Measurements from ENCODE around the gene EWSR1.

The EWSR1 gene

DNA sequence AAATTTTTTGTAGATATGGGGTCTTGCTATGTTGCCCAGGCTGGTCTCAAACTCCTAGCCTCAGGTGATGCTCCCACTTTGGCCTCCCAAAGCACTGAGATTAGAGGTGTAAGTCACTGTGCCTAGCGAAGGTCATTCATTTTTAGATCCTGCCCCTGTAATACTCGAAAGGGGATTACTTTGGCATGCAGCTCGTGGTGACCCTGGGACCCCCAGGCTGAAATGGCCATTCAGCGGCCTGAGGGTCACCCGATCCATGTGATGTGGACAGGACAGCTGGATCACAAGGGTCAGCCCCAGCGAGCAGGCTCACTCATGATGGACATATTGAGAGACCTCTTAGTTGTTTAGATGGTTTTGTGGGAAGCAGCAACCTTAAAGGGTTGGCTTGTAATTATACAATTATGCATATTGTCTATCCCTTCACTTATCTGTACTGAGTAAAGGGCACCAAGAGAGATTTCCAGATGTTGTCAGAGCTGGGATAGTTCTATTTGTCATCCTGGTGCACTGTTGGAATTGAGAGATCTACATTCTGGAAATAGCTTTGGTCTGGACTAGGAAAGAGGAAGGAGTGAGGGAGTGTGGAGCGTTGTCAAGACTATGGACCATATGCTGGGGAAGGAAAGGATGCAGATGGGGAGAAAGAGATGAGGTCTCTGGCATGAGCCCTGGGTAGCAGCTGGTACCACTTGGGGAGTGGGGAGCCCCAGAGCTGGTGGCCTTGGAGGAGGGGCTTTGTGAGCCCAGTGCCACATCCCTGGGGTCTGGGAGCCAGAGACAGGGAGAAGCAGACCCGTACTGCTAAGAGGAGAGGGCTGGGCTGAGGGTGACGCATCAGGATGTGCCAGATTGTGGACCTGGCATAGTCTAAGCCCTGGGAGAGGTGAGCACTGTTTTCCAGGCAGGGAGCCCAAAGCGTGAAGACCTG is 15.8 kb upstream of the EWSR1 start:
- DNase-seq: no peak

GRCh38 chr22:29253561-29254285 is 14.3 kb upstream of the EWSR1 start:
- DNase-seq: no peak

DNA sequence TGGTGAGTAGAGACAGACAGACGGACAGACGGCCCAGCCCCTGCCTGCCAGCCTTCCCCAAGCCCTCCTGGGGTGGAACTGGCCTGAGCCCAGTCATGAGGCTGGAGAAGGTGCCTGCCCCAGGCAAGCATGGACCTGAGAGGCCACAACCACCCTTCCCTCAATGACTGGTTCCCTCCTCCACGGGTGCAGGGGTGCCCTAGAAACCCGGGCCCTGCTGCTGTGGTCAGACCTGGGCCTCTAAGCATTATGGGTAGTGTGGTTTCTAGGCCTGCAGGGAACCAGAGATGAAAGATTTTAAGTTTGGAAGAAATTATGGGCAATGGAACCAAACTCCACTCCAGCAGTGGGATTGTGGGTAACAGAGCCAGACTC is 13.8 kb upstream of the EWSR1 start:
- no peak for DNase-seq

GRCh38 chr22:29255064-29255621 is 12.9 kb upstream of the EWSR1 start:
- DNase-seq: no peak

DNA sequence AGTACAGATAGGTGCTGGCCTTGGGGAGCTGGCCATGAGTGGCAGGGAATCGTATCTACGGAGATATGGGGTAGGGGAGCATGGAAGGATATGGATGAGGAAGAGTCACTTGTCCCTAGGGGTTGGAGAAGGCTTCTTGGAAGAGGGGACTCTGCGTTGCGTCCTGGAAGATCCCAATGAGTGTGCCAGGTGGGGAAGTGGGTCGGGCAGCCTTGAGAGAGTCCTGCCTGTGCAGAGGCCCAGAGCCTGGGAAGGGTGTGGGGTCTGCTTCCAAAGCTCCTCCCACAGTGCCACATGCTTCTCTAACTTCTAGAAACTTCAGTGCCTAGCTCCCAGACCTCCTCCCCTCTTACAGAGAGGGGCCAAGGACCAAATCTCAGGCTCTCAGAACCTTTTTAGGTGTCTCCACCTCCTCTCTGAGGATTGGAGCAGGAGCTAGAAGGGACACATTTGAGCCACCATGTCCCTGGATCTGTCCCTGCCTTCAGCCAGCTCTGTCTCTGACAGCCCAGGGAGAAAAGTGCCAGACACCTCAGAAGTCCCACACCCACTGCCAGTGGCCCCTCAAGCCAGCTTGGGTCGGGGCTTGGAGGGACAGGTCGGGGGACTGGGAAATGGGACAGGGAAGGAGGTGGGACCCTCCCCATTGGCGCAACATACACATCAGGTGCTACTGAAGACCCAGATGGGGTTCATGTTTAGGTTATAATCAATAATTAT is 11.3 kb upstream of the EWSR1 start:
- DNase-seq: no peak

GRCh38 chr22:29257751-29258181 is 10.3 kb upstream of the EWSR1 start:
- DNase-seq: no peak

- DNase-seq: no peak
Measured at GRCh38 chr22:29258407-29259252, 9.4 kb upstream of the EWSR1 start.

- DNase-seq: no peak
Measured at GRCh38 chr22:29259253-29259899, 8.7 kb upstream of the EWSR1 start.

- DNase-seq: no peak
Measured at GRCh38 chr22:29260031-29260560, 8.0 kb upstream of the EWSR1 start.

- DNase-seq: no peak
Measured at GRCh38 chr22:29260601-29261315, 7.3 kb upstream of the EWSR1 start.

GRCh38 chr22:29263791-29264276 is 4.2 kb upstream of the EWSR1 start:
- no peak for DNase-seq

DNA sequence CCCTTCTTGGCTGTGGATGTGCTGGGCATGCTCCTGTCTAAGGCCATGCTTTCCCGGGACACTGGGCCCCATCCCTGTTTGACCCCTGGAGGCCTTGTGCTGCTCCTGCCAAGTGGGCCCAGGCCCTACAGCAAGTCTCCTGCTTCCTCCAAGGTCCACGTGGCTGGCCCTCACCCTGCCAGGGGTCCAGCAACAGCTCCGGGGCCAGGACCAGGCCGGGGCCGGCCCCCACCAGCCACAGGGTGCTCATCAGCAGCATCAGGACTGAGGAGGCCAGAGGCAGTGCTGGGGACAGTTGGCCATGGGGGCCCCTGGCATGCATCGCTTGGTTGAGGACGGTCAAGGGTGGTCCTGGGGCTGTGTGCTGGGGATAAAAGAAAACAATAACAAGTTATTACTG is 2.8 kb upstream of the EWSR1 start:
- no peak for DNase-seq

DNA sequence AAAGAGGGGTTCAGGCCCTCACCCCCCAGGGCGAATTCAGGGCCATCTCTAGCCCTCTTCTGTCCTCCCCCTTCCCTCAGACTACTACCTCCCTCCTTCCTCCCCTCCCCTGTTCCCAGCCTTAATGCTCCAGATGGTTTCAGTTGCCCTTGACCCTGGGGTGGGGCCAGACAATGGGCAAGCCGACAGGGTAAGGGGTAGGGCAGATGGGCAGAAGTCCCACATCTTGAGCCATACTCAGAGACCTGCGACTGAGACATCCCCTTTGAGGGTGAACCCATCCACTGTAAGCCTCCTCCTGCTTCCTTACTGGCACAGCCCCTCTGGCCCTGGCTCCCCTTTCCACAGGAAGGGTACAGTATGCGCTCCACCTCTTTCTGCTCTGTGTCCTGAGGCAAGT is 2.1 kb upstream of the EWSR1 start:
- DNase-seq: no peak

GRCh38 chr22:29266564-29267461 is 1.3 kb upstream of the EWSR1 start:
- DNase-seq: peak; percentile 15

DNA sequence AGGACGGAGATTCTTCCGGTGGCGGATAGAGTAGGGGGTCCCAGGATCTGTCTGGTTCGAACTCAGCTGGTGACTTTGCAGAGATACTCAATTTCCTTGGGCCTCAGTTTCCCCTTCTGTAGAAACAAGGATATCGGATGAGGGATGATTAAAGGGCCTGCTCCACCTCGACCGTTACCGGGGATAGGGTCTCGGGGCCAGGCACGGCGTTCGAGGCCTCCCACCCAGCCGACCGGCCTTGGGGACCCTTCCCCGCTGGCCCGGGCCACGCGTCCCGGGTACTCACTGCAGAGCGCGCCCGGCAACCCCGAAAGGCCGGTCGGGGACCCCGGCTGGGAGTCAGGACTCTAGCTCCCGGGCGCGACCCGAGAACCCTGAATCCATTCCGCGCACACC is 608 bp upstream of the EWSR1 start:
- DNase-seq: no peak

DNA sequence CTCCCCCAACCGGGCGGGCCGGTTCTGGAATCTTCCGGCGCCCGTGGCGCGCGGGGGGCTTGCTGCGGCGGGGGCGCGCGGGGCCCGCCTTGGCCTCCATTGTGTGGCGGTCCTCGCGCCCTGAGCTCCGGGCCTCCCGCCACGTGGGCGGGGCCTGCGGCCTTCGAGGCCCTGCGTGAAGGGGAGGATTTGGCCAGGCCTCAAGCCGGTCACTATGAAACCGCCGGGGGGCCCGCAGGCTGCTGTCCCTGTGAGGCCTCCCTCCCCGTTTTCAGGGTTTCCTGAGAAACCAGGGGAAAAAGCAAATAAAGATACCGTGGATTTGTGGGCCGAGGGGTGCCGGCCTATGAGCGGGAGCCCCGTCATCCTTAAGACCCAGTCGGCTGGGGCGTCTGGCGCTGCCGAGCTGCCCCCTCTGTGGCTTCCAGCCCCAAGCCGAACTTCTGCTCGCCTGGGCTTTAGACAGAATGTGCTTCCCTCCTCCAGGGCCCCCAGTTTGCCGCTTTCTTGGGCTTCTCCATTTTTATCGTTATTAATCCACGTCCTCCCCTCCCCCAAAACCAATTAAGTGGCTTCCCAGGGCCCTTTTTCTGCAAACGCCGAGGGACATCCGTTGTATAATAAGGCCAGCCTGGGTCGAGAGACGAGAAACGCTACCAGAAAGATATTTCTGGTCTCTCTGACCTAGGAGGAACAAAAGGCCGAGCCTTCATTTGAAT is 602 bp downstream of the EWSR1 start:
- DNase-seq: peak; percentile 72

GRCh38 chr22:29269230-29269604 is 1.1 kb downstream of the EWSR1 start:
- DNase-seq: peak; percentile 23

DNA sequence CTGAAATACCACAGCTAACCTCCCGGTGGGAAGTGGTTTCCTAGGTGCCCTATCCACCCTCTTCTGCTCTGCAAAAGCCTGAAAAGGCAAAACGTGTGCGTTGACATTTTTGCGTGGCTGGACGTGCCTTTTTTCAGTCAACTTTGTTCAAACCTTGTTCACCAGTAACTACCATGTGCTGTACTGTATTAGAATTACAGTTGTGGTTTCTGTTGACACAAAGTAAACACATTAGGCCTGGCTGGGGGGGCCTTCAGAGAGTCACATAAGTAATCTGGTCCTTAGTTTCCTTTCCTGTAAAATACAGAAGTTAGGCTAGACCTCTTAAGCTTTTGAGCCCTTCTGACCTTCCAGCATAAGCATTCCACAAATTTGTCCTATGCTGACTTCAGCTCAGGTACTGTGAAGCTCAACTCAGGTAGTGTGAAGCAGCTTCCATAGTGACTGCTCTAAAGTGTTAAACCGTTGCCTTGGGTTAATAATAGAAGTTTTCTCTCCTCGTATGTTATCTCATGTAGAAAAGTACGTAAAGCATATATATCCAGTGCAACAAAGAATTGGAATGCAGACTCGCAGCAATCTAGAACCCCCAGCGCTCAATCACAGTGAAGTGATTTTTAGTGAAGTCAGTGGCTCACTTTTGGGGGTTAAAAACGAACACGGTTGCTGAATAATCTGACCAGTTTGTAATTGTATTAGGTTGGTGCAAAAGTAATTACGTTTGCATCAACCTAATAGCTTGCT is 1.8 kb downstream of the EWSR1 start:
- peak; percentile 45 for DNase-seq
